ENCODE measurements around the gene NDUFA13.
A peak's percentile ranks its signal among the peaks of the same experiment; 100 is the strongest.

Gene NDUFA13

DNA sequence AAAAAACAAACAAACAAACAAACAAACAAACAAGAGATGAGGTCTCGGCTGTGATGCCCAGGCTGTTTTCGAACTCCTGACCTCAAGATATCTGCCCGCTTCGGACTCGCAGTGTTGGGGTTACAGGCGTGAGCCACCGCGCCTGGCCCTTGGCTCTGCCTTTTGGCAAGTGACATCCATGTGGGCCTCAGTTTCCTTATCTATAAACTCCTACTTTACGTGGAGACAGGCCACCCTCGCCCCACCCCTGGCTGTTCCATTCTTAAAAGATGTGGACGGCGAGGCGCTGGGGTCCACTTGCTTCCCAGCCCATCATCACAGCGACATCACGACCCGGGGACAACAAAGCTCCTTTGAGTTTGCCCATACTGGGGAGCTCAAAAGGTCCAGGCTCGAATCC lies 2.3 kb upstream of the NDUFA13 start:
- no peak for DNase-seq

DNA sequence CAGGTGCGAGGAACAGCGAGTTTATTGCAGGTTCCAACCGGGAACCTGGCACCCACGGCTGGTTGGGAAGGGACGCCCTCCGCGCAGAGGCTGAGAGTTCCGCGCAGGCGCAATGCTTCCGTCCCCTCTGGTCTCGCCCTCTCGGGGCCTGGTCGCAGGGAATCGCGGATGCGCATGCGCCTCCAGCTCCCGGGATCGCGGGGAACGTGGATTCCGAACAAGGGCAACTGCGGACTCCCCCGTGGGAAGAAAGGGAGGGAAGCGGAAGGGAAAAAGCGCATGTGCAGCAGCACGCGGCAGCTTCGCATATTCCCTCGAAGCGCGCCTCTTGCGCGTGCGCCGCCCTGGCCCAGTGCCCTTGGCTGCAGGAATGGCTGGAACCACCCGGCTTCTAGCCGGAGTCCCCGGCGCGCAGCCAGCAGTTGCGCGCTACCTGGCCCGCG lies 1.8 kb upstream of the NDUFA13 start:
- DNase-seq = peak; percentile 40

DNA sequence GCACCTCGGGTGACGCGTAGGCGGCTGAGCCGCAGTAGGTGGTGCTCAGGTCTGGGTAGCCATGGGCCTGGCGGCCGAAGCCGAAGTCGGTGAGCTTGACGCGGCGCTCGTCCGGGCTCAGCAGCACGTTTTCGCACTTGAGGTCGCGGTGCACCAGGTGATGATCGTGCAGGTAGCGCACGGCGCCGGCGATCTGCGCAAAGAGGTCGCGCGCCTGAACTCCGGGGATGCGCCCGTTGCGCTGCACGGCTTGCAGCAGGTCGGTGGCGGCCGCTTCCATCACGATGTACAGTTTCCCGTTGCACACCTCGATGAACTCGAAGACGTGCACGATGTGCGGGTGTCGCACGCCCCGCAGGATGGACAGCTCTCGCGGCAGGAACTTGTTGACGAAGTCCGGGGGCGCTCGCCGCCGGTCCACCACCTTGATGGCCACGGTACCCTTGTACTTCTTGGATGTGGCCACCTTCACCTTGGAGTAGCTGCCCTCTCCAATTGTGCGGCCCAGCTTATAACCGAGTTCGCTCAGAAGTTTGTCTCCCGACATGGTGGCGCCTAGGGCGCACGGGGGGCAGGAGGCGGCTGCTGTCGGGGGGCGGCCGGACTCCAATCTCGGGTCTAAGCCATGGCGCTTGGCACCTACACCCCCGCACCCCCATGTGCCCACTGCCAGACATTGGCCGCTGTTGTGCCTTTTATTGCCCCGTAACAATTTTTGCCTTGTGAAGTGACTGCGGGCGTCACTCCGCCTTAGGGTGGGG lies 964 bp upstream of the NDUFA13 start, which contains the start of gene TSSK6:
TSSK6 (minus strand) TSS at position 668 of the 761 bp plus-strand sequence; CDS start at position 547, 121 bp downstream.
- DNase-seq = no peak

DNA sequence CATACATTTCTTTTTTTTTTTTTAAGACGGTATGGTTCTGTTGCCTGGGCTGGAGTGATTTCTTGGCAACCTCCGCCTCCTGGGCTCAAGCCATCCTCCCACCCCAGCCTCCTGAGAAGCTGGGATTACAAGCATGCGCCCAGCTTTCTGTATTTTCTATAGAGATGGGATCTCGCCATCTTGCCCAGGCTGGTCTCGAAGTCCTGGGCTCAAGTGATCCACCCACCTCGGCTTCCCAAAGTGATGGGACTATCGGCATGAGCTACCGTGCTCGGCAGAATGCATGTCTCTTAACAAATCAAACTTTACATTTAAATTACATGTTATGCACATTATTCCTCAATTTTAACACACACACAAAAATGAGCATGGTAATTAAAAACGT lies 1.2 kb downstream of the NDUFA13 start:
- no peak for DNase-seq

DNA sequence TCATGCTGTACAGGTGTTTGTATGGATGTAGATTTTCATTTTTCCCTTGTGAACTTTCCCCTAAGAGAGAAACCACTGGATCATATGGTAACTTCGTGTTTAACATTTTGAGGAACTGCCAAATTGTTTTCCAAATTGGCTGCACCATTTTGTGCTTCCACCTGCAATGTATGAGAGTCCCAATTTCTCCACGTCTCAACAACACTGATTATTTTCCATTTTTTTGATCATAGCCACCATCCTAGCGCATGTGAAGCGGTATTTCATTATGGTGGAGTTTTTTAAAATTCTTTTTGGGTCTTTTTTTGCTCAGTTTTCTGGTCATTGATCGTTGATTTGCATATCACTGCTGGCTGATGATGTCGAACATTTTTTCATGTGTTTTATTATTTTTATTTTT lies 5.0 kb downstream of the NDUFA13 start:
- no peak for DNase-seq

DNA sequence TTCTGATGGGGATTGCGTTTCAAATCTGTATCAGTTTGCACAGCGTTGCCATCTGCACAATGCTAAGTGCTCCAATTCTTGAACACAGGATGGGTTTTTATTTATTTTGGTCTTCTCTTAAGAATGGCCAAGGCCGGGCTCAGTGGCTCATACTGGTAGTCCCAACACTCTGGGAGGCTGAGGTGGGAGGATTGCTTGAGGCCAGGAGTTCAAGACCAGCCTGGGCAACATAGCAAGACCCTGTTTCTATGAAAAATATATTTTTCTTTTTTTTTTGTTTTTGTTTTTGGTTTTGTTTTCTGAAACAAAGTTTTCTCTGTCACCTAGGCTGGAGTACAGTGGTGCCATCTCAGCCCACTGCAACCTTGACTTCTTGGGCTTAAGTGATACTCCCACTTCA lies 7.2 kb downstream of the NDUFA13 start:
- DNase-seq = no peak

DNA sequence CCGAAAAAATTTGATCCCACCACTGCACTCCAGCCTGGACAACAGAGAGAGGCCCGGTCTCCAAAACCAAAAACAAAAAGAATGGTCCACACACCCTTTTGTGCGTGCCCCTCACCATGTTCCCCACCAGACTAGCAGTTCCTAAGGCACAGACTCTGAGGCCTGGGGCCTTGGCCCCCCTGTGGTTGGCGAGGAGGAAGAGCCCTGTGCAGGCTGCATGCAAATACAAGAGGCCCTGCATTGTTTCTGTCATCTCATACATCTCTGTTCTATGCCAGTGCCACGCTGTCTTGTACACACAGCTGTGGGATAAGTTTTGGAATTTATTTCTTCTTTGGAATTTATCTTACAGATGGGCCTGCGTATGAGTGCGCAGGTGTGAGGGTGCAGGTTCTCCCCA lies 8.0 kb downstream of the NDUFA13 start:
- DNase-seq = no peak

DNA sequence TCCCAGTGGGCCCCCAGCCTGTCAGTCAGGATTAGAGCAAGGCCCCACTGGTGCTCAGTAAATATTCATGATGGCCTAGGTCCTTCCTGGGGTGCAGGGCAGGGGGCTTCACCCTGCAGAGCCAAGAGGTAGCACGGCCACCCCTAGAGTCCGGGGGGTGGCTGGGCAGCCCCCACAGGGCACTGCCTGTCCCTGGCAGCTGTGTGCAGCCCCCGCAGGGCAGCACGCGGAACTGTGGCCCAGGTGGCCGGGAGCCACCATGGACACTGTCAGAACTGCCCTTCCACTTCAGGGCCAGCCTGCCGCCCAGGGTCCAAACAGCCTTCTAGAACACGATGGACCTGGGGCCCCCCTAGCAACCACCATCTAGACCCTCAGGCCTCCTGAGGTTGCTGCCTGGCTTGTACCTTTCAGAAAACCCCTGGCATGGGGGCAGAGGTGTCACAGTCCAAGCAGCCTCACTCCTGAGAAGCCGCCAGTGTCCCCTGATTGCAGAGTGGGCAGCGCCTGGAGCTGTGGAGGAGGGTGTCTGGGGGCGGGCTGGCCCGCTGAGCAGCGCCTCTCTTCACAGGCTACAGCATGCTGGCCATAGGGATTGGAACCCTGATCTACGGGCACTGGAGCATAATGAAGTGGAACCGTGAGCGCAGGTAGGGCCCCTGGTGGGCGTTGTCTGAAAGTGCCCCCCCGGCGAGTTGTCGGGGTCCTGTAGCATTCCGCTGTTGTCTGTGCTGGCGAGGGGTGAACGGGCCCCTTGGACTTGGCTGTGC lies 9.8 kb downstream of the NDUFA13 start:
- DNase-seq = no peak

DNA sequence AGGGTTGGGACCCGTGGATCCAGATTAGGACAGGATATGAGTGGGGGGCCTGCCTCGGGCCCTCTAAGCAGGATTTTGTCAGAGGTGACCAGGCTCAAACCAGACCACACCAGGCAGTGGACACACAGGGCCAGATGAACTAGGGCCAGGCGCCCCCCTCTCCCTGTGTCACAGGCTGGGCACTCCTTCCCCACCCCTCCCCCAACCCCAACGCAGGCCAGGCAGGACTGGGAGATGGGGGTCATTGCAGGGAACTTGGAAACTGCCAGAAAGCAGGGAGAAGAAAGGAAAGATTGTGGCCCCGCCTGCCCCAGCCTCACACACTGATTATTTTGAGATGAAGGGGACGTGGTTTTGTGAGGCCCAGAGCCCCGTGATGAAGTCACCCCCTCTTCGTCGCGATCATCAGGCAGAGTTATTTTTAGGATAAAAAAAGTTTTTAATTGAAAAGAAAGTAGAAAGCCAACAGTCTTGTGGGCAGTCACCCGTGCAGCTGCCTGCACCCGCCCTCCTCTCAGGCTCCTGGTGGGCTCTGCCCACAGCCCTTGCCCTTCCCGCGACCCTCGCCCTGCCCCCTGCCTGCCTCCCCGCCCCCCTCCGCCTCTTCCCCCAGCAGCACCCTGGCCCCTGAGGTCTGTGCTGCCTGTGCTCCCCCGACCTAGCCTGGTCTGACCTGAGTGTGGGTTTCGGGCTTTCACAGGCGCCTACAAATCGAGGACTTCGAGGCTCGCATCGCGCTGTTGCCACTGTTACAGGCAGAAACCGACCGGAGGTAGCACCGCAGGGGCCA lies 10.8 kb downstream of the NDUFA13 start:
- DNase-seq = no peak

DNA sequence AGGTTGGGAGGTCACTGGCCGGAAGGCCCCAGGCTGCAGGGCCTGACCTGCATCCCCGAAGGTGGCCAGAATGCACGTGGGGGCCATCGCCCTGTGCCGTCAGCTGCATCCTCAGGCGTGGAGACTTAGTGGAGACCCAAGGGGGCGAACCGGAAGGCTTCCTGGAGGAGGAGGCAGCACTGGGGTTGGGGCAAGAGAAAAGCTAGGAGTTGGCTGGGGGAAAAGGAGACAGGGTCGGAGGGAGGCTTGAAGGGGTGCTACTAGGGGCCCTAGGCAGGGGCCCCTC lies 11.3 kb downstream of the NDUFA13 start:
- no peak for DNase-seq

DNA sequence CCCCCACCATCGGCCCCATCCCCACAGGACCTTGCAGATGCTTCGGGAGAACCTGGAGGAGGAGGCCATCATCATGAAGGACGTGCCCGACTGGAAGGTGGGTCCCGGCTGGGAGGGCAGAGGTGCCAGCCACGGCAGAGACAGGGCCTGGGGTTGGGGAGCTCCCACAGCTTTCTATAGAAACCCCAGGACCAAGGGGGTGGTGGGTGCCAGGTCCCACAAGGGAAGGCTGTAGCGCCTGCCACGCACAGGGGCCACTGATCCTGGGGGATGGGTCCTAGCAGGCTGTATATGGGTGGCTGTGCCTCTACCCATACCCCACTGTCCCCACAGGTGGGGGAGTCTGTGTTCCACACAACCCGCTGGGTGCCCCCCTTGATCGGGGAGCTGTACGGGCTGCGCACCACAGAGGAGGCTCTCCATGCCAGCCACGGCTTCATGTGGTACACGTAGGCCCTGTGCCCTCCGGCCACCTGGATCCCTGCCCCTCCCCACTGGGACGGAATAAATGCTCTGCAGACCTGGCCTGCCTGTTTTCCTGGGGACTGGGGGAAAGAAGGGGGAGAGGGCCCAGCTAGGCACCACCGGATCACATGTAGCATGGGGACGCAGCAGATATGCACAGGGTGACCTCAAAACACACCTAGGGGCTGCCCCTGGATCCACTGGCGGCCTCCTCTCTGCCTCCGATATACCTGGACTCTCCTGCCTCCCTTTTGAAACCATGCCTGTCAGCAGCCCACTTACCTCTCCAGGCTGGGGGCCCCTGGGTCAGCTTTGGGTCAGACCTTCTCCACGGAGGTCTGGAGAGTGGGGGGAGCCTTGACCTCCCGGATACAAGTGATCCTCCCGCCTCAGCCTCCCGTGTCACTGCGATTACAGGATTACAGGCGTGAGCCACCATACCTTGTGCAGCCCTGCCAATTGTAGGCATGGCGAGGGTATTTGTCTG lies 11.9 kb downstream of the NDUFA13 start:
- DNase-seq = no peak

DNA sequence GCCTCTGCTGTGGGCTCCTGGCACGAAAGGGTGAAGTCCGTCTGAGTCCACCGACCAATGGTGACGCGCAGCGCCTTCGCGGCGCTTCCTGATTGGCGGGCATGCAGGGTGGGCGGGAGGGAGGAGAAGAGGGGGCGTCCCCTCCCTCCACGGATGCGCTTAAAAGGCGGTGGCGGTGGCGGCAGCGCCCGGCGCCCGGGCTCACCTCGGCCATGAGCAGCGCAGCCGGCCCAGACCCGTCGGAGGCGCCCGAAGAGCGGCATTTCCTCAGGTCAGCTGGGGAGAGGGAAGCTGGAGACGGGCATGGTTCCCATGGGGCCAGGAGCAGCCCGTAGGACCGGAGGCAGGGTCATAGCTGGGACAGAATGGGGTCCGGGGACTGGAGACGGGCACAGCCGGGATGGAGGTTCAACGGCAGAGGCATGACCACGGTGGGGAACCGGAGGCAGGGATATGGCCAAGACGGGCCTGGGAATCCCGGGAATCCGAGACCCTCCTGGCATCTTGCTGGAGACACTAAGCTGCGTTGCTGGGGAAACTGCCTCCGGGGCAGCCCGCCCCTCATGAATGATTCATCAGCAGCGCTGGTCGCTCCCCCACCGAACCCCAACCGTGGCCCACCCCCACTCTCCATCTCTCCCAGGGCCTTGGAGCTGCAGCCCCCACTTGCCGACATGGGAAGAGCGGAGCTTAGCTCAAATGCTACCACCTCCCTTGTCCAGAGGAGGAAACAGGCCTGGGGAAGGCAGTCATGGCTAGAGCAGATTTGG lies 12.9 kb downstream of the NDUFA13 start, which contains the start of gene YJEFN3:
YJEFN3 (plus strand) TSS at position 191 of the 770 bp plus-strand sequence; CDS start at position 213, 22 bp downstream.
- DNase-seq = no peak

DNA sequence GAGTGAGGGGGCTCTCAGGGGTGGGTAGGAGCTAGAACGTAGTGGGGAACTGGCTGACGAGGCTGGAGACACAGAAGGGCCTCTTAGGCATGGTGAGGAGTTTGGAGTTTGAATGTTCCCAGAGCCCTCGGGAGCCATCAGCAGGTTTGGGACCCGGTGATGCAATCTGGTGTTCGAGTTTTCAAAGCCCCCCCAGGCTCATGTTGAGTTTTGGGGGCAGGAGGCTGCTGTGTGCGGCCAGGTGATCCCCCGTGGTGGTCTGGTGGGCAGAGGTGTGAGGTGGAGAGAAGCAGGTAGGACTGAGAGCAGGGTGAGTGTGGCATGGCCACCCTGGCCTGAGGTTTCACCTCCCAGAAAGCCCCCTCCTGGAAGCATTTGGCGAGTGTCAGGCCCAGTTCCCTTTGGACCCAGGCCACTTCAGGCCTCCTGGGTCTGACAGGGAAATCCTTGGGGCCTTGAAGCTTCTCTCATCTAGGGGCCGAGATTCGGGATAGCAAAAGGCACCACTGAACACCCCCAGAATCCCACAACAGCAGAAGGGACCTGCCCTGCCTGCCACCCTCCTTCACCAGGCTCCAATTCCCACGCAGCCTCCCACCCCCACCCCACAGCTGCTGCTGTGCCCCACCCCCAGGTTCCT lies 13.9 kb downstream of the NDUFA13 start:
- DNase-seq = no peak

DNA sequence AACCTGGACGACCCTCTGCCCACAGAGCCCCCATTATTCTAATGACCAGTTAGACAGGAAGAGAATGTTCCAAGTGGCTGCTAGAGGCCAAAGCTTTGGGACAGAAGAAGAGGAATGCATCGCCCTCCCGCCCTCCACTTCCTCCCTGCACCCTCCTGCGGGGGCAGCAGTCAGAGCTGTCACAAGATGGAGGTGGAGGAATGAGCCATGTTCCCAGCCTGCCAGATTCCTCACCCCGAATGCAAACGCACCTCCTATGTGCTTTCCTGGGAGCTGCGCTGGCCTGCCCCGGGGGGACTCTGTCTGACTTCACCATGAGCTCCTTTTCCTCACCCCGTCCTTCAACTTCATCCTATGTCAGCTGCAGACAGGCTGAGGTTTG lies 14.4 kb downstream of the NDUFA13 start:
- no peak for DNase-seq

DNA sequence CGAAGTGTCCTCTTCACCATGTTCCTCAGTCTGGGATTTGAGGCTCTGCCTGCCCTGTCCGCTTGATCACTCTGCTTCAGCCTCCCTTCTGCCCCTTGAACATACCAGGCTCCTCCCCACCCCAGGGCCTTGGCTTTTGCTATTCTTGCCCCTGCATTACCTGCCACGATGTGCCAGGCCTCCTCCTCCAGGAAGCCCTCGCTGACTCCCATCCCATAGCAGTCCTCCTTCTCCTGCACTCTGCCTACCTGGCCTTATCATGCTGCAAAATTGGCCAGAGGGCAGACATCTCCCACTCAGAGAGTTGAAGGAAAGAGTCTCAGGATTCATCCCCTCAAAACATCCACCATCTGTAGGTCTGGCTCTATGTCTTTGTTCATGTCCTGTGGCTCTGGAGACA lies 14.9 kb downstream of the NDUFA13 start:
- DNase-seq = no peak

DNA sequence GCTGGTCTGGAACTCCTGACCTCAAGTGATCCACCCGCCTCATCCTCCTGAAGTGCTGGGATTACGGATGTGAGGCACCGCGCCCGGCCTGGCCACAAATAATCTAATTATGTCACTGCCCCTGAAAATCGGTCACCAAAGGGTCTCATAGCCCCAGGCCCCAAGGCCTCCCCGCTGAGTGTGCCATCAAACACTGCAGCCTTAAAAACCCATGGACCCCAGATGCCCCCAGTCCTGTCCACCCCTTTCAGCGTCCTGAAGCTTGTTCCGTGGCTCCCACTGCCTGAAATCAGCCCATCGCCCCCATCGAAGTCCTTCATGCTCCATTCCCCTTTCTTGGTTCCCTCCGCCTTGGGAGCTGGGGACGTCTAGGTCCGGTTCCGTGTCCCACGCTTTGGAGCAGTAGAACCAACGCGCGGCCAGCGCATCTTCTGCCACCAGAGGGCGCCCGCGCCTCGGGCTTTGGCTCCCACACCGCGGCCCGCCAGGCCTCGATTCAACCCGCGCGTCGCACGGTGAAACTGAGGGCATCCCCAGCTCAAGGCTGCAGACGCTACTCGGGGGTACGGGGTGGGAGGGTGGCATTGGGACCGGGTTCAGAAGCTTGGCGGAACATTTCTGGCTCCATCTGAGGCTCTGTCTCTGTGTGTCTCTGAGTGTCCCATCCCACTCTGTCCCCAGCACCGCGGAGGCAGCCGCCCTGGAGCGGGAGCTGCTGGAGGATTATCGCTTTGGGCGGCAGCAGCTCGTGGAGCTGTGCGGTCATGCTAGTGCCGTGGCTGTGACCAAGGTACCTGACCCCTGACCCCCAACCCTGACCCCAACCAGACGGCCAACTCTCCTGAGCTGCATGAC lies 16.2 kb downstream of the NDUFA13 start:
- DNase-seq = peak; percentile 69

DNA sequence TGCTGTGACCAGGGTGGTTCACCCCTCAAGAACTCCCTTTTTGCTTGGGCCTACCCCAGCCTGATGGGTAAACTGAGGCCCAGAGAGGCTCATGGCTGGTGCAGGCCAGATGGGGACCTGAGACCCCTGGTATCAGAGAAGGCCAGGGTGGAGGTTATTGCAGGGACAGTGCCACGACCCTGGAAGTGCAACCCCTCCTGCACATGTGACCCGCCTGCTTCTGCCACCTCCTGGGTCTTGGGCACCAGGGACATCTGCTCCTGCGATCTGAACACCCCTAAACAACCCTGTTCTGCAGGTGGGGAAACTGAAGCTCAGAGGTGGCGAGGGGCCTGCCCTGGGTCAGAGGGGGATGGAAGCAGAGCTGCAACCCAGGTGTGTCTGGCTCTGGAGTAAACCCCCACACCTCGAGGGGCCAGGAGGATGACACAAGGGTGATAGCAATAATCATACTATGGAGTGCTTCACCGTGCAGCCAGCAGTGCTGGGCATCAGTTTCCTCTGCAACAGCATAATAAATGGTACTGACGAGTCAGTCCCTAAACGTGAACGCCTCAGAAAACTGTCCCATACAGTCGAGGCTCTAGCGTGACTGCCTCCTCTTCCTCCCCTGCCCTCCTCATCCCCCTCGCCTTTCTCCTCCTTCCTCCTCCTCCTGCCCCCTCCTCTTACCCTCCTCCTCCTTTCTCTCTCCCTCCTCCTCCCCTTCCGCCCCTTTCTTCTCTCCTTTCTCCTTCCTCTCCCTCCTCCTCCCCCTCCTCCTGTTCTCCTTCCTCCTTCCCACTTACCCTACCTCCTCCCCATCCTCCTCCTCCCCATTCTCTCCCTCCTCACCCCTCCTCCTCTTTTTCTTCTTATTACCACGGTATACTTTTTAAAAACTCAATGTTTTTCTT lies 17.0 kb downstream of the NDUFA13 start:
- DNase-seq = no peak

DNA sequence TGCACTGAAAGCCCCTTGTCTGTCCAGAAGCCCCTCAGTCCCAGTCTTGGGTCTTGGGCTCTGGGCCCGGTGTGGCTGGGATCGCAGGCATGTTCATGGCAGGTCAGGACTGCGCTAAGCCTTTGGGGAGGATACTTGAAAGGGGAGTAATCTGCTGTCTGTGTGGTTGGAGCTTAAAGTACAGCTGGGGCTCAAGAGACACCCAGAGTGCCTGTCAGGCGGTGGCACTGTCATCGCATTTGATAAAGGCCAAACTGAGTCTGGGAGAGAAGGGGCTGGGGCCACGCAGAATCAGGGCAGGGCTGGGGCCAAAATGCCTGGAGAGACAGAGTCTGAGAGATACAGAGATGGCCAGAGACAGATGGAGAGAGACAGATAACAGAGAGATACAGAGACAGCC lies 17.8 kb downstream of the NDUFA13 start:
- peak; percentile 61 for DNase-seq

All from hematopoietic multipotent progenitor cell treated with erythropoietin and hydrocortisone succinate and interleukin-3 and kit ligand, for 8 days (in vitro differentiated cells).